DOHH2 (cell line): ENCODE results near the gene ZNF695.

Experiments used
- H3F3A ChIP-seq: fragments of 200-600 bp; sonication (generic), shearing (Covaris generic); 2 replicates; pipeline ENCODE4 v1.6.0; 2016; ENCODE audit warnings: antibody characterized with exemption, mild to moderate bottlenecking; ENCODE audit not compliant: control insufficient read depth, insufficient read depth
- H3K27ac ChIP-seq: fragments of 200-600 bp; sonication (generic); 2 replicates; pipeline ENCODE4 v1.5.1; 2014; ENCODE audit warnings: low read depth, mild to moderate bottlenecking, low read length, moderate library complexity
- H3K27me3 ChIP-seq: fragments of 200-600 bp; sonication (generic); 2 replicates; pipeline ENCODE4 v1.6.1; 2014; ENCODE audit warnings: mild to moderate bottlenecking, low read length, mixed read lengths; ENCODE audit not compliant: control insufficient read depth
- H3K36me3 ChIP-seq: fragments of 200-600 bp; sonication (generic); 2 replicates; pipeline ENCODE4 v1.6.1; 2014; ENCODE audit warnings: mild to moderate bottlenecking, low read length, moderate library complexity, mixed read lengths; ENCODE audit not compliant: control insufficient read depth
- H3K4me1 ChIP-seq: fragments of 200-600 bp; sonication (generic); 2 replicates; pipeline ENCODE4 v1.6.1; 2014; ENCODE audit warnings: mild to moderate bottlenecking, low read length, mixed read lengths; ENCODE audit not compliant: control insufficient read depth
- H3K4me2 ChIP-seq: fragments of 200-600 bp; sonication (generic); 2 replicates; pipeline ENCODE4 v1.6.0; 2014; ENCODE audit warnings: mild to moderate bottlenecking, low read length, moderate library complexity
- H3K4me3 ChIP-seq: fragments of 200-600 bp; sonication (generic); 2 replicates; pipeline ENCODE4 v1.5.1; 2014; ENCODE audit warnings: mild to moderate bottlenecking, low read length, mixed read lengths
- H3K79me2 ChIP-seq: fragments of 200-600 bp; sonication (generic); 2 replicates; pipeline ENCODE4 v1.6.1; 2014; ENCODE audit warnings: mild to moderate bottlenecking, low read length, mixed read lengths; ENCODE audit not compliant: control insufficient read depth
- H3K9me2 ChIP-seq: fragments of 200-600 bp; sonication (generic); replicated peaks from 2 replicates; pipeline ENCODE4 v1.6.1; 2014; ENCODE audit warnings: mild to moderate bottlenecking, low read length, mixed read lengths; ENCODE audit not compliant: control insufficient read depth
- H3K9me3 ChIP-seq: fragments of 200-600 bp; sonication (generic); 2 replicates; pipeline ENCODE4 v1.6.1; 2014; ENCODE audit warnings: antibody characterized with exemption, low read length, mixed read lengths; ENCODE audit not compliant: control insufficient read depth, insufficient read depth
- H4K20me1 ChIP-seq: fragments of 200-600 bp; sonication (generic); 2 replicates; pipeline ENCODE4 v1.6.0; 2014; ENCODE audit warnings: low read depth, mild to moderate bottlenecking, antibody characterized with exemption, low read length, moderate library complexity; ENCODE audit not compliant: control insufficient read depth, insufficient read depth
- CTCF ChIP-seq: fragments of 200-600 bp; sonication (generic); IDR thresholded peaks from one replicate; pipeline ENCODE4 v1.5.1; 2014; ENCODE audit warnings: antibody characterized with exemption, mild to moderate bottlenecking, low read depth, low read length; ENCODE audit not compliant: poor library complexity, severe bottlenecking
- EZH2phosphoT487 ChIP-seq: fragments of 200-600 bp; sonication (generic); IDR thresholded peaks from 2 replicates; pipeline ENCODE4 v1.6.1; 2017; ENCODE audit warnings: borderline replicate concordance, mild to moderate bottlenecking, antibody characterized with exemption, low read length, moderate library complexity, mixed read lengths

Gene ZNF695

GRCh38 chr1:247007511-247008405 lies at the start of gene ZNF695:
Gene ZNF695, minus strand, starts transcription at chr1:247008057. Its CDS starts 149 bp downstream, at chr1:247007908.
- Histone ChIP-seq H3F3A (no peaks in the 10 kb centered on the region), H3K9me3 (peaks cover 5% of the 10 kb centered on the region; the same call in 1 of the 2 replicates), H3K27me3 (no peaks in the 10 kb centered on the region), H3K4me3 (peak within 1 kb of the TSS; percentile 83), H3K79me2 (peaks cover 18% of the 10 kb centered on the region), H3K4me2 (peak within 1 kb of the TSS; percentile 58), H4K20me1 (no peaks in the 10 kb centered on the region), H3K36me3 (no peaks in the 10 kb centered on the region), H3K27ac (no peak within 1 kb of the TSS), H3K9me2 (no peaks in the 10 kb centered on the region), H3K4me1 (0 out of 2 replicates have a peak, but pooled peaks cover 7% of the 10 kb centered on the region)
- no peak for TF ChIP-seq CTCF
- TF ChIP-seq EZH2phosphoT487, result no peak

DNA sequence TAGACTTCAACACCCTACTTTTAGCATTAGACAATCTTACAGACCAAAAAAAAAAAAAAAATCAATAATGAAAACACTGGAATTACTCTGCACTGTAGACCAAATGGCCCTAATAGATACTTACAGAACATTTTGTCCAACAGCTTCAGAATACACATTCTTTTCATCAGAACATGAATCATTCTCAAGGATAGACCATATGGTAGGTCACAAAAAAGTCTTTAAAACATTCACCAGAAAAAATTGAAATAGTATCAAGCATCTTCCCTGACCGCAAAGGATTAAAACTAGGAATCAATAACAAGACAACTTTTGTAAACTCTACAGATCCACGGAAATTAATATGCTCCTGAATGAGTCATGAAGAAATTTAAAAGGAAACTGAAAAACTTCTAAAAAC lies 48.2 kb upstream of the ZNF695 start:
- H3F3A ChIP-seq, result no peaks in the 10 kb centered on the region
- no peak overlapping the region for H3K4me3 ChIP-seq
- H3K4me2 ChIP-seq, result no peak overlapping the region
- H3K79me2 ChIP-seq, result peaks cover 73% of the 10 kb centered on the region
- no peaks in the 10 kb centered on the region for H3K9me2 ChIP-seq
- H3K27me3 ChIP-seq, result no peaks in the 10 kb centered on the region
- H3K27ac ChIP-seq, result no peak overlapping the region
- H3K9me3 ChIP-seq, result peaks cover 43% of the 10 kb centered on the region
- no peak for TF ChIP-seq CTCF
- TF ChIP-seq EZH2phosphoT487, result no peak
- no peaks in the 10 kb centered on the region for H4K20me1 ChIP-seq
- no peaks in the 10 kb centered on the region for H3K4me1 ChIP-seq
- H3K36me3 ChIP-seq, result no peaks in the 10 kb centered on the region; the same call in 1 of the 2 replicates

DNA sequence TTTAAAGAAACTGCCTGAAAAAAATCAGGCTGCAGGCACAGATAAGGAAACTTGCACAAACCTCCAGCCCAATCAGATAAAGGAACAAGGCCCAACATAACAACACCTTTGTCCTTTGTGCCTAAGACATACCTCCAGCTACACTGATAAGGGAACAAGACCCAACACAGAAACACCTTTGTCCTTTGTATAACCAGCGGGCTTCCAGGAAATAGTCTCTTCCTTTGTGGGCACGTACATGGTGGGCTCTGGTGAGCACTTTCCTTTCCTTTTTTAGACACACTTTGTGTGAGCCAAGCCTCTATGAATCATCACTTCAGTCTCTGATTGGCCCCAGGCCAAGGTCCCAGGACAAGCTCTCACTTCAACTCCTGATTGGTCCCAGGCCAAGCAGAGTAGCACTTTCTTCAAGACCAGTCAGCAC lies 47.1 kb upstream of the ZNF695 start:
- no peaks in the 10 kb centered on the region for H3K4me1 ChIP-seq
- no peak overlapping the region for H3K27ac ChIP-seq
- no peak overlapping the region for H3K4me3 ChIP-seq
- no peak overlapping the region for H3K4me2 ChIP-seq
- no peaks in the 10 kb centered on the region for H3K27me3 ChIP-seq
- peaks cover 43% of the 10 kb centered on the region for H3K9me3 ChIP-seq
- no peaks in the 10 kb centered on the region for H3F3A ChIP-seq
- TF ChIP-seq CTCF (no peak), EZH2phosphoT487 (no peak)
- peaks cover 68% of the 10 kb centered on the region for H3K79me2 ChIP-seq
- H3K9me2 ChIP-seq, result no peaks in the 10 kb centered on the region
- H4K20me1 ChIP-seq, result no peaks in the 10 kb centered on the region
- H3K36me3 ChIP-seq, result no peaks in the 10 kb centered on the region; the same call in 1 of the 2 replicates
